H9 (cell line): Measurements from ENCODE around the gene ATG7. TPM values are rescaled to one million over a fixed set of nuclear protein-coding genes. Genes with fewer than 3 reads are reported as not detected.

Source experiments
- DNase-seq: peaks from one replicate; pipeline ENCODE4 v3.0.0-alpha.2; 2017
- H2AFZ ChIP-seq: one replicate; pipeline ENCODE4 v1.6.1; 2013; ENCODE audit warnings: mild to moderate bottlenecking, low read length, control low read depth, moderate library complexity
- H2AK5ac ChIP-seq: 2 replicates; pipeline ENCODE4 v1.6.1; 2013; ENCODE audit warnings: low read length, control low read depth, mixed read lengths; ENCODE audit not compliant: insufficient read length
- H2BK120ac ChIP-seq: one replicate; pipeline ENCODE4 v1.6.1; 2013; ENCODE audit warnings: low read depth, mild to moderate bottlenecking, low read length, control low read depth, inconsistent platforms; ENCODE audit not compliant: poor library complexity, severe bottlenecking
- H2BK12ac ChIP-seq: 2 replicates; pipeline ENCODE4 v1.6.1; 2013; ENCODE audit warnings: low read length, control low read depth, mixed read lengths, low read depth; ENCODE audit not compliant: insufficient read length
- H2BK15ac ChIP-seq: 2 replicates; pipeline ENCODE4 v1.6.1; 2013; ENCODE audit warnings: low read depth, low read length, control low read depth
- H2BK20ac ChIP-seq: one replicate; pipeline ENCODE4 v1.6.1; 2013; ENCODE audit warnings: low read depth, mild to moderate bottlenecking, low read length, control low read depth, inconsistent platforms; ENCODE audit not compliant: poor library complexity, severe bottlenecking
- H2BK5ac ChIP-seq: 2 replicates; pipeline ENCODE4 v1.6.1; 2013; ENCODE audit warnings: low read length, control low read depth, mixed read lengths; ENCODE audit not compliant: insufficient read length
- H3K14ac ChIP-seq: 2 replicates; pipeline ENCODE4 v1.6.1; 2013; ENCODE audit warnings: low read length, control low read depth; ENCODE audit not compliant: insufficient read depth
- H3K18ac ChIP-seq: 2 replicates; pipeline ENCODE4 v1.6.1; 2013; ENCODE audit warnings: low read depth, mild to moderate bottlenecking, mixed read lengths, low read length, control low read depth; ENCODE audit not compliant: insufficient read length
- H3K23ac ChIP-seq: 2 replicates; pipeline ENCODE4 v1.6.1; 2013; ENCODE audit warnings: low read length, control low read depth, mixed read lengths, low read depth; ENCODE audit not compliant: insufficient read length
- H3K23me2 ChIP-seq: 2 replicates; pipeline ENCODE4 v1.6.1; 2013; ENCODE audit warnings: low read depth, mild to moderate bottlenecking, mixed read lengths, low read length, control low read depth; ENCODE audit not compliant: insufficient read length, poor library complexity, severe bottlenecking
- H3K27ac ChIP-seq: 2 replicates; pipeline ENCODE4 v1.5.1; 2013; ENCODE audit warnings: low read length, control low read depth, mixed read lengths, low read depth; ENCODE audit not compliant: insufficient read length
- H3K27me3 ChIP-seq: 2 replicates; pipeline ENCODE4 v1.6.1; 2013; ENCODE audit warnings: low read length, control low read depth, inconsistent platforms; ENCODE audit not compliant: insufficient read depth
- H3K4ac ChIP-seq: 2 replicates; pipeline ENCODE4 v1.6.1; 2013; ENCODE audit warnings: low read depth, mild to moderate bottlenecking, control low read depth, inconsistent platforms, low read length, moderate library complexity
- H3K4me1 ChIP-seq: 2 replicates; pipeline ENCODE4 v1.6.1; 2013; ENCODE audit warnings: low read length, control low read depth, inconsistent platforms; ENCODE audit not compliant: insufficient read depth
- H3K4me2 ChIP-seq: 2 replicates; pipeline ENCODE4 v1.6.1; 2013; ENCODE audit warnings: low read length, control low read depth, mixed read lengths; ENCODE audit not compliant: insufficient read length, insufficient read depth
- H3K56ac ChIP-seq: 2 replicates; pipeline ENCODE4 v1.6.1; 2013; ENCODE audit warnings: low read depth, mild to moderate bottlenecking, mixed read lengths, low read length, control low read depth; ENCODE audit not compliant: insufficient read length
- H3K79me1 ChIP-seq: 2 replicates; pipeline ENCODE4 v1.6.1; 2013; ENCODE audit warnings: low read depth, mild to moderate bottlenecking, moderate library complexity, low read length, control low read depth, inconsistent platforms; ENCODE audit not compliant: insufficient read depth, poor library complexity, severe bottlenecking
- H3K79me2 ChIP-seq: 2 replicates; pipeline ENCODE4 v1.6.1; 2013; ENCODE audit warnings: low read length, control low read depth, inconsistent platforms; ENCODE audit not compliant: insufficient read depth
- H3K9ac ChIP-seq: 2 replicates; pipeline ENCODE4 v1.6.1; 2013; ENCODE audit warnings: low read length, control low read depth, mixed read lengths; ENCODE audit not compliant: insufficient read length; ENCODE audit errors: extremely low read depth
- H3K9me3 ChIP-seq: one replicate; pipeline ENCODE4 v1.6.1; 2013; ENCODE audit warnings: low read depth, low read length, inconsistent platforms; ENCODE audit not compliant: control insufficient read depth
- H3T11ph ChIP-seq: one replicate; pipeline ENCODE4 v1.6.1; 2013; ENCODE audit warnings: mild to moderate bottlenecking, low read length, control low read depth, inconsistent platforms
- H4K20me1 ChIP-seq: one replicate; pipeline ENCODE4 v1.6.1; 2013; ENCODE audit not compliant: control insufficient read depth, insufficient read length, insufficient read depth
- H4K5ac ChIP-seq: 2 replicates; pipeline ENCODE4 v1.6.1; 2013; ENCODE audit warnings: low read depth, mild to moderate bottlenecking, mixed read lengths, low read length, control low read depth; ENCODE audit not compliant: insufficient read length
- H4K8ac ChIP-seq: replicated peaks from 2 replicates; pipeline ENCODE4 v1.6.1; 2013; ENCODE audit warnings: low read length, control low read depth, mixed read lengths, low read depth; ENCODE audit not compliant: insufficient read length
- H4K91ac ChIP-seq: 2 replicates; pipeline ENCODE4 v1.6.1; 2013; ENCODE audit warnings: low read depth, mild to moderate bottlenecking, moderate library complexity, mixed read lengths, low read length, control low read depth; ENCODE audit not compliant: insufficient read length
- H3K27ac Mint-ChIP-seq, 3 experiments: 2 replicates in 2 of 3; 3 replicates in 1 of 3; pipeline ENCODE4 v1.8.0; 2020 to 2021; ENCODE audit warnings: mixed read lengths in 3 of 3, mild to moderate bottlenecking in 1 of 3, moderate library complexity in 1 of 3
- H3K27me3 Mint-ChIP-seq: 2 replicates; pipeline ENCODE4 v1.8.0; 2021; ENCODE audit warnings: low read depth, mild to moderate bottlenecking, moderate library complexity, mixed read lengths
- H3K36me3 Mint-ChIP-seq, 3 experiments: 2 replicates in 2 of 3; 3 replicates in 1 of 3; pipeline ENCODE4 v1.8.0; 2020 to 2021; ENCODE audit warnings: low read depth in 3 of 3, mixed read lengths in 3 of 3; ENCODE audit not compliant: insufficient read depth in 1 of 3
- H3K4me1 Mint-ChIP-seq, 2 experiments: 2 replicates each; pipeline ENCODE4 v1.8.0; 2020; ENCODE audit warnings: mixed read lengths in 2 of 2
- H3K4me3 Mint-ChIP-seq, 2 experiments: 2 replicates in 1 of 2; 3 replicates in 1 of 2; pipeline ENCODE4 v1.8.0; 2020 to 2021; ENCODE audit warnings: mild to moderate bottlenecking in 2 of 2, mixed read lengths in 2 of 2, moderate library complexity in 1 of 2
- H3K9me3 Mint-ChIP-seq, 2 experiments: 2 replicates in 1 of 2; 3 replicates in 1 of 2; pipeline ENCODE4 v1.8.0; 2020; ENCODE audit warnings: mild to moderate bottlenecking in 2 of 2, mixed read lengths in 2 of 2, moderate library complexity in 1 of 2
- WGBS: extraction: QIAGEN DNeasy Blood & Tissue Kit; methylation state at CpG from one replicate; pipeline ENCODE4 v1.1.7; 2013; ENCODE audit warnings: missing lambda C conversion rate, low lambda C conversion rate, mixed read lengths; ENCODE audit not compliant: insufficient read length; ENCODE audit errors: extremely low coverage; 5-methylcytosine and 5-hydroxymethylcytosine counted together
- total RNA-seq: library from RNA; stranded (reverse); gene quantifications from 2 replicates; pipeline ENCODE4 v1.2.1, GENCODE V29; 2021
- TF ChIP-seq, protein P1 (sequence below): fragments of 200-600 bp; sonication (generic); conservative IDR thresholded peaks from 3 replicates; pipeline ENCODE4 v1.8.0; 2021; ENCODE audit warnings: antibody characterized with exemption, mild to moderate bottlenecking

Gene ATG7
- total RNA-seq, 1 experiment from 2014 or later: 17.9 TPM

DNA sequence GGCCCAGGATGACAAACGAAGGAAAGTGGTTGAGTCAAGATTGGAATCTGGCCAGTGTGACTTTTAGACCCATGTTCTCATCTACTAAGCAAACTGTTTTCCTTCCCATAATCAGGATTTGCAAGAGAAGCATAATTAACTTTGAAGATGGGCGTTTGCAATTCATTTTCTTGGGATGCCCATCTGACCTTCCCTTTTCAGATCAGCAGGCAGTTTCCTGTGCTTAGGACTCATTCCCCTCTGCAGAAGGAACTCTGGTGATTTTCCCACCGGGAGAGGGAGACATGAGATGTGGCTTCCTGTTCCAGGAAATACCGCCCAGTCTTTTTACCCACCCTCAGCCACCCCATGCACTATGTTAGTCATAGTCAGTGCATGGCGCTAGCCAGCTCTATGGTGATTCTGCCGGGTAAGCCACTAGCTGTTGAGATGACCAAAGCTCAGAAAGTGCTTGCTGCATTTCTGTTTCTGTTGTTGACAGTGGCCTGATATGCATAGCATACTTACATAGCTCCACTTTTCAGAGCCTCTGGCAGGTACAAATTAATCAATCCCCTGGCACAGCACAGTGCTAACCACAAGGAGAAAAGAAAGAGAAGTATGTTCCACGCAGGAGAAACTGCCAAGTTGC is 242.1 kb downstream of the ATG7 start:
- Histone ChIP-seq H2BK15ac (no peak overlapping the region), H3K79me1 (no peaks in the 10 kb centered on the region), H3K18ac (no peak overlapping the region), H2AFZ (no peak overlapping the region), H3K23ac (no peak overlapping the region), H3K27me3 (no peaks in the 10 kb centered on the region), H3K79me2 (no peaks in the 10 kb centered on the region), H3K9me3 (no peaks in the 10 kb centered on the region), H4K5ac (no peak overlapping the region), H3K4ac (no peak overlapping the region), H3K14ac (no peak overlapping the region), H2BK12ac (no peak overlapping the region), H3K4me2 (no peak overlapping the region), H3K9ac (no peak overlapping the region), H3K23me2 (no peaks in the 10 kb centered on the region), H3K27ac (no peak overlapping the region), H2BK20ac (no peak overlapping the region), H2BK120ac (no peak overlapping the region), H4K20me1 (no peaks in the 10 kb centered on the region), H4K91ac (no peak overlapping the region), H2AK5ac (no peak overlapping the region), H3K4me1 (peaks cover 10% of the 10 kb centered on the region; the same call in 1 of the 2 replicates), H3T11ph (no peak overlapping the region), H3K56ac (no peak overlapping the region), H2BK5ac (no peak overlapping the region), H4K8ac (no peak overlapping the region)
- DNase-seq: no peak
- Mint-ChIP-seq H3K27ac (peak overlapping the region in 1 of 3 experiments; percentile 60; a peak in 1 of 7 replicates), H3K4me3 (no peak overlapping the region), H3K9me3 (peaks cover 0 to 8% of the 10 kb centered on the region in 2 experiments; a peak in 1 of 5 replicates), H3K4me1 (peaks cover 20 to 22% of the 10 kb centered on the region in 2 experiments), H3K27me3 (no peaks in the 10 kb centered on the region), H3K36me3 (peaks cover 6 to 11% (median 7%) of the 10 kb centered on the region in 3 experiments; a peak in 5 of 7 replicates)
- TF ChIP-seq, protein P1, sequence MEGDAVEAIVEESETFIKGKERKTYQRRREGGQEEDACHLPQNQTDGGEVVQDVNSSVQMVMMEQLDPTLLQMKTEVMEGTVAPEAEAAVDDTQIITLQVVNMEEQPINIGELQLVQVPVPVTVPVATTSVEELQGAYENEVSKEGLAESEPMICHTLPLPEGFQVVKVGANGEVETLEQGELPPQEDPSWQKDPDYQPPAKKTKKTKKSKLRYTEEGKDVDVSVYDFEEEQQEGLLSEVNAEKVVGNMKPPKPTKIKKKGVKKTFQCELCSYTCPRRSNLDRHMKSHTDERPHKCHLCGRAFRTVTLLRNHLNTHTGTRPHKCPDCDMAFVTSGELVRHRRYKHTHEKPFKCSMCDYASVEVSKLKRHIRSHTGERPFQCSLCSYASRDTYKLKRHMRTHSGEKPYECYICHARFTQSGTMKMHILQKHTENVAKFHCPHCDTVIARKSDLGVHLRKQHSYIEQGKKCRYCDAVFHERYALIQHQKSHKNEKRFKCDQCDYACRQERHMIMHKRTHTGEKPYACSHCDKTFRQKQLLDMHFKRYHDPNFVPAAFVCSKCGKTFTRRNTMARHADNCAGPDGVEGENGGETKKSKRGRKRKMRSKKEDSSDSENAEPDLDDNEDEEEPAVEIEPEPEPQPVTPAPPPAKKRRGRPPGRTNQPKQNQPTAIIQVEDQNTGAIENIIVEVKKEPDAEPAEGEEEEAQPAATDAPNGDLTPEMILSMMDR: no peak
- no CpG with 5 or more reads among the region's 7 CpGs for WGBS
